Measurements from ENCODE around the gene OTUD3. TPM values are rescaled to one million over a fixed set of nuclear protein-coding genes. Genes with fewer than 3 reads are reported as not detected.

The OTUD3 gene
- total RNA-seq, 4 donors from 2014 or later: 5.1 to 14.9 (median 6.3) TPM

- Histone ChIP-seq H3K4me1 (no peaks in the 10 kb centered on the region), H3K36me3 (no peaks in the 10 kb centered on the region), H3K4me3 (no peak overlapping the region), H3K27me3 (no peaks in the 10 kb centered on the region), H3K27ac (replicated peaks in 1 of 4) (no peak overlapping the region), H3K9me3 (peaks cover 0 to 23% (median 20%) of the 10 kb centered on the region in 4 donors)
- intact Hi-C loops (cut with DNase I): no loop called here
- TF ChIP-seq CTCF (IDR thresholded peaks at IDR 0.05) (no peak), POLR2AphosphoS5 (IDR thresholded peaks at IDR 0.05) (no peak), POLR2A (IDR thresholded peaks at IDR 0.05; ENCODE audit: low read depth) (no peak), EP300 (IDR thresholded peaks at IDR 0.05) (no peak)
- 89% methylated on average over 7 of the region's 7 CpGs for WGBS
- no peak for DNase-seq (ENCODE audit: extremely low spot score)
These were observed 52.1 kb downstream of the OTUD3 start for GRCh38 chr1:19934336-19934735.

DNA sequence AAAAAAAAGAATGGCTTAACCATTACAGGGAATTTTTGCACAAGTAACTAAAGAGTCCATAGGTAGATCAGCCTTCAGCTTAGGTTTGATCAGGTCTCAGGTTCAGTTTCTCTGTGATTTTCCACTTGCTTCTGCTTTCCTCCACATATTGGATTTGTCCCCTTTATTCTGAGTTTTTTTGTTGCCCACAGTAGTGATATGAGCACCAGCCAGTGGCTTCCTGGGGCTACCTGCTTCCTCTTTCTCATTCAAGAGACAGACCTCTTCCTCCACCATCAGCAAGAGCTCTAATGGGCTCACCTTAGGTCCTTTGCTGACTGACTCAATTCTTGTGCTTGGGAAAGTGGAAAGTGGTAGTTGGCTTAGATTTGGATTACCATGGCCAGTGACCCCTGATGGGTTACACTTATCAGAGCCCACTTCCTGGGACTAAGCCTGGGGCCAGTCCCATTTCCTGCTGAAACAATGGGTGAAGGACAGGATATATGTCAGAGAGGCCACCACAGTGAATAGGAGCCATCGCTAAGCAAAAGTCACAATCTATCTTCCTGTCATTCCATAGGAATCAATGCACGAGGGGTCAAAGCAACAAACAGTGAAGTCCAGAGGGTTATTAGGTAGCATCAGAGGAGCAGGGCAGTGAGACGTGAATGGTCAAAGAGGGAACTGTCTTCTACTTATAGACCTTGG lies 54.0 kb downstream of the OTUD3 start:
- no peak overlapping the region for H3K4me3 ChIP-seq
- DNase-seq (ENCODE audit: extremely low spot score): no peak
- WGBS: 69% methylated on average over 3 of the region's 3 CpGs
- H3K27ac ChIP-seq (replicated peaks in 1 of 4): no peak overlapping the region
- H3K9me3 ChIP-seq: peaks cover 0 to 15% (median 13%) of the 10 kb centered on the region in 4 donors
- no peaks in the 10 kb centered on the region for H3K36me3 ChIP-seq
- no peaks in the 10 kb centered on the region for H3K4me1 ChIP-seq
- TF ChIP-seq CTCF (IDR thresholded peaks at IDR 0.05): no peak
- TF ChIP-seq POLR2AphosphoS5 (IDR thresholded peaks at IDR 0.05): no peak
- no peak for TF ChIP-seq POLR2A (IDR thresholded peaks at IDR 0.05; ENCODE audit: low read depth)
- no peak for TF ChIP-seq EP300 (IDR thresholded peaks at IDR 0.05)
- intact Hi-C loops (cut with DNase I): no loop called here
- no peaks in the 10 kb centered on the region for H3K27me3 ChIP-seq

- TF ChIP-seq POLR2AphosphoS5 (IDR thresholded peaks at IDR 0.05) (no peak), EP300 (IDR thresholded peaks at IDR 0.05) (no peak), CTCF (IDR thresholded peaks at IDR 0.05) (no peak), POLR2A (IDR thresholded peaks at IDR 0.05; ENCODE audit: low read depth) (no peak)
- H3K27ac ChIP-seq (replicated peaks in 1 of 4): no peak overlapping the region
- no peaks in the 10 kb centered on the region for H3K36me3 ChIP-seq
- no peaks in the 10 kb centered on the region for H3K9me3 ChIP-seq
- DNase-seq (ENCODE audit: extremely low spot score): no peak
- 100% methylated on average over 1 of the region's 1 CpG for WGBS
- intact Hi-C loops (cut with DNase I): no loop called here
- no peaks in the 10 kb centered on the region for H3K27me3 ChIP-seq
- no peaks in the 10 kb centered on the region for H3K4me1 ChIP-seq
- no peak overlapping the region for H3K4me3 ChIP-seq
These were observed 56.3 kb downstream of the OTUD3 start for GRCh38 chr1:19938472-19938871.

DNA sequence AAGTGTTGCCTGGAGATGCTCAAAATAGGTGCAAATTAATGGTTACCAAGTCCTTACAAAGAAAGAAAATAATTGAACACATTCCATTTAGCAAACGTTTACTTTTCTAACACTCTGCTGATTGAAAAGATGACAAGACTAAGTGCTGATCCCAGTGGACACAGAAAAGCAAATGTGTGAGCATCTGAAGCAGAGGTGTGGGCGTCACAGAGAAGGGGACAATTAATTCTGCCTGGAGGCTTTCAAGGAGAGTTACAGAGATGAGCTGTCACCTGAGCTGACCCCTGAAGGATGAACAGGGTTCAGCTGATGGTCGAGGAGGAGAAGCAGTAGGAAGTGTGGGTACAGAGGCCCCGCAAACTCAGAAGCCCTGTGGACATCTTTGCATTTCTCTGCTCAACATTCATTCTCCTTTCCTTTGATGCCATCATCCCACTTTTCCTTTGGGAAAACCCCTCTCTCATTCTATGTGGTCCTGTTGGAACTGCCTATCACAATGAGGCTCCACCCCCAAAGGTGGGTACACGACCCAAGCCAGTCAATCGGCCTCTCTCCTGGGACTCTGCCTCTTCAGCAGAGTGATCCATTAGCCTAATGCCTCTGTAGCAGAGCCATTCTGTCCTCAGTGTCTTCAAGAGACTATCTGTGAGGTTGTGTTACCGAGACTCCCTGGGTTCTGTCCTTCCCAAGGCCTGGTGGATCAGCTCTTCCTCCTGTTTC lies 58.5 kb downstream of the OTUD3 start:
- Histone ChIP-seq H3K27ac (replicated peaks in 1 of 4) (no peak overlapping the region), H3K27me3 (no peaks in the 10 kb centered on the region), H3K4me3 (no peak overlapping the region), H3K4me1 (no peaks in the 10 kb centered on the region), H3K36me3 (no peaks in the 10 kb centered on the region), H3K9me3 (no peaks in the 10 kb centered on the region)
- intact Hi-C loops (cut with DNase I): no loop called here
- no peak for DNase-seq (ENCODE audit: extremely low spot score)
- no peak for TF ChIP-seq POLR2A (IDR thresholded peaks at IDR 0.05; ENCODE audit: low read depth)
- no peak for TF ChIP-seq POLR2AphosphoS5 (IDR thresholded peaks at IDR 0.05)
- no peak for TF ChIP-seq EP300 (IDR thresholded peaks at IDR 0.05)
- TF ChIP-seq CTCF (IDR thresholded peaks at IDR 0.05): no peak
- WGBS: 72% methylated on average over 7 of the region's 7 CpGs
